Astrocyte (in vitro differentiated cells and primary cell): Measurements from ENCODE around the gene C2orf80. TPM values are rescaled to one million over a fixed set of nuclear protein-coding genes. Genes with fewer than 3 reads are reported as not detected.

Source experiments
- DNase-seq: peaks from one replicate; pipeline ENCODE4 v3.0.0-alpha.2; 2010; ENCODE audit warnings: low read depth
- FAIRE-seq: peaks from 2 replicates; lab custom pipeline; 2011; peaks lifted over from hg19 to GRCh38; lab: Jason Lieb, UNC
- H2AFZ ChIP-seq: 2 replicates; pipeline ENCODE4 v1.6.0; 2012; ENCODE audit warnings: low read depth, low read length, inconsistent platforms
- H3K27ac ChIP-seq: 2 replicates; pipeline ENCODE4 v1.5.1; 2011; ENCODE audit warnings: low read depth, low read length, inconsistent platforms
- H3K27me3 ChIP-seq: 2 replicates; pipeline ENCODE4 v1.6.0; 2011; ENCODE audit warnings: low read length, inconsistent platforms; ENCODE audit not compliant: insufficient read depth
- H3K36me3 ChIP-seq: 2 replicates; pipeline ENCODE4 v1.5.1; 2011; ENCODE audit warnings: low read length, inconsistent platforms; ENCODE audit not compliant: insufficient read depth
- H3K4me1 ChIP-seq: 2 replicates; pipeline ENCODE4 v1.5.1; 2011; ENCODE audit warnings: low read length, inconsistent platforms; ENCODE audit not compliant: insufficient read depth
- H3K4me2 ChIP-seq: 2 replicates; pipeline ENCODE4 v1.6.0; 2012; ENCODE audit warnings: low read length, inconsistent platforms
- H3K4me3 ChIP-seq: 2 replicates; pipeline ENCODE4 v1.5.1; 2011; ENCODE audit warnings: low read depth, mild to moderate bottlenecking, low read length, inconsistent platforms; ENCODE audit not compliant: insufficient read depth
- H3K79me2 ChIP-seq: 2 replicates; pipeline ENCODE4 v1.6.0; 2012; ENCODE audit warnings: mild to moderate bottlenecking, low read length, inconsistent platforms; ENCODE audit not compliant: insufficient read depth
- H3K9ac ChIP-seq: 2 replicates; pipeline ENCODE4 v1.6.0; 2012; ENCODE audit warnings: mild to moderate bottlenecking, low read length, inconsistent platforms
- H3K9me3 ChIP-seq: 2 replicates; pipeline ENCODE4 v1.5.1; 2012; ENCODE audit warnings: low read depth, mild to moderate bottlenecking, low read length, inconsistent platforms; ENCODE audit not compliant: insufficient read depth
- H4K20me1 ChIP-seq: 2 replicates; pipeline ENCODE4 v1.6.0; 2012; ENCODE audit warnings: low read length, inconsistent platforms; ENCODE audit not compliant: insufficient read depth
- H3K27ac Mint-ChIP-seq: one replicate; pipeline ENCODE4 v1.8.0; 2021; ENCODE audit warnings: mild to moderate bottlenecking, mixed read lengths; ENCODE audit not compliant: unreplicated experiment
- H3K27me3 Mint-ChIP-seq: one replicate; pipeline ENCODE4 v1.8.0; 2021; ENCODE audit warnings: low read depth, mixed read lengths; ENCODE audit not compliant: unreplicated experiment
- H3K36me3 Mint-ChIP-seq: one replicate; pipeline ENCODE4 v1.8.0; 2021; ENCODE audit warnings: low read depth, mixed read lengths; ENCODE audit not compliant: unreplicated experiment
- H3K4me1 Mint-ChIP-seq: one replicate; pipeline ENCODE4 v1.8.0; 2021; ENCODE audit warnings: low read depth, mixed read lengths; ENCODE audit not compliant: unreplicated experiment
- H3K4me3 Mint-ChIP-seq: one replicate; pipeline ENCODE4 v1.8.0; 2021; ENCODE audit warnings: mild to moderate bottlenecking, moderate library complexity, mixed read lengths; ENCODE audit not compliant: unreplicated experiment
- H3K9me3 Mint-ChIP-seq: one replicate; pipeline ENCODE4 v1.8.0; 2021; ENCODE audit warnings: mild to moderate bottlenecking, mixed read lengths; ENCODE audit not compliant: unreplicated experiment
- CTCF ChIP-seq: IDR thresholded peaks from 2 replicates; pipeline ENCODE4 v1.5.1; 2011; ENCODE audit warnings: low read depth, mild to moderate bottlenecking, inconsistent platforms, low read length, moderate library complexity; ENCODE audit not compliant: insufficient read depth
- EZH2 ChIP-seq: IDR thresholded peaks from 2 replicates; pipeline ENCODE4 v1.6.1; 2012; ENCODE audit warnings: mild to moderate bottlenecking, low read length, inconsistent platforms; ENCODE audit not compliant: insufficient read depth
- total RNA-seq: library from RNA; stranded (reverse); gene quantifications from 2 replicates; pipeline ENCODE4 v1.2.1, GENCODE V29; 2021

C2orf80 gene
- total RNA-seq, 1 donor from 2014 or later: not detected

GRCh38 chr2:208150094-208150493, 39.7 kb downstream of the C2orf80 start:
- Histone ChIP-seq H3K36me3 (no peaks in the 10 kb centered on the region), H4K20me1 (no peaks in the 10 kb centered on the region), H3K4me3 (no peak overlapping the region), H3K79me2 (no peaks in the 10 kb centered on the region), H3K4me1 (no peaks in the 10 kb centered on the region), H3K9ac (no peak overlapping the region), H3K9me3 (no peaks in the 10 kb centered on the region), H2AFZ (no peak overlapping the region), H3K27ac (no peak overlapping the region), H3K27me3 (no peaks in the 10 kb centered on the region), H3K4me2 (no peak overlapping the region)
- no peaks in the 10 kb centered on the region for H3K4me1 Mint-ChIP-seq
- no peak overlapping the region for H3K4me3 Mint-ChIP-seq
- no peak overlapping the region for H3K27ac Mint-ChIP-seq
- H3K9me3 Mint-ChIP-seq: peaks cover 3% of the 10 kb centered on the region
- no peak for DNase-seq
- no peaks in the 10 kb centered on the region for H3K36me3 Mint-ChIP-seq
- H3K27me3 Mint-ChIP-seq: no peaks in the 10 kb centered on the region
- TF ChIP-seq EZH2 (no peak), CTCF (no peak)
- no peak for FAIRE-seq

- H3K27me3 ChIP-seq: no peaks in the 10 kb centered on the region
- Mint-ChIP-seq H3K27me3 (no peaks in the 10 kb centered on the region), H3K27ac (no peak overlapping the region), H3K36me3 (no peaks in the 10 kb centered on the region), H3K4me1 (no peaks in the 10 kb centered on the region), H3K9me3 (peaks cover 5% of the 10 kb centered on the region), H3K4me3 (no peak overlapping the region)
- H3K4me1 ChIP-seq: no peaks in the 10 kb centered on the region
- no peaks in the 10 kb centered on the region for H3K79me2 ChIP-seq
- no peak overlapping the region for H2AFZ ChIP-seq
- H4K20me1 ChIP-seq: no peaks in the 10 kb centered on the region
- no peak overlapping the region for H3K9ac ChIP-seq
- no peak for DNase-seq
- H3K4me3 ChIP-seq: no peak overlapping the region
- H3K27ac ChIP-seq: no peak overlapping the region
- TF ChIP-seq EZH2 (no peak), CTCF (peak; percentile 9)
- H3K36me3 ChIP-seq: no peaks in the 10 kb centered on the region
- FAIRE-seq: no peak
- H3K9me3 ChIP-seq: no peaks in the 10 kb centered on the region
- H3K4me2 ChIP-seq: no peak overlapping the region
Observed at GRCh38 chr2:208148803-208149202, 41.0 kb downstream of the C2orf80 start.

- Histone ChIP-seq H2AFZ (no peak overlapping the region), H3K4me2 (no peak overlapping the region), H3K9me3 (no peaks in the 10 kb centered on the region), H3K9ac (no peak overlapping the region), H3K4me1 (no peaks in the 10 kb centered on the region), H4K20me1 (no peaks in the 10 kb centered on the region), H3K4me3 (no peak overlapping the region), H3K27ac (no peak overlapping the region), H3K36me3 (no peaks in the 10 kb centered on the region), H3K79me2 (no peaks in the 10 kb centered on the region), H3K27me3 (no peaks in the 10 kb centered on the region)
- H3K4me1 Mint-ChIP-seq: no peaks in the 10 kb centered on the region
- no peaks in the 10 kb centered on the region for H3K36me3 Mint-ChIP-seq
- FAIRE-seq (no peak), DNase-seq (no peak)
- no peaks in the 10 kb centered on the region for H3K27me3 Mint-ChIP-seq
- no peak for TF ChIP-seq EZH2
- TF ChIP-seq CTCF: no peak
- H3K4me3 Mint-ChIP-seq: no peak overlapping the region
- H3K27ac Mint-ChIP-seq: no peak overlapping the region
- peaks cover 5% of the 10 kb centered on the region for H3K9me3 Mint-ChIP-seq
Observed at GRCh38 chr2:208147759-208148158, 42.1 kb downstream of the C2orf80 start.
